Prostate gland (tissue), 2 donors: Measurements from ENCODE around the gene GALC. TPM values are rescaled to one million over a fixed set of nuclear protein-coding genes. Genes with fewer than 3 reads are reported as not detected.

Experiments
- DNase-seq: peaks from one replicate; pipeline ENCODE4 v3.0.0-alpha.2; 2019; ENCODE audit warnings: low spot score
- H3K27ac ChIP-seq, 2 donors: fragments of 200-600 bp; sonication (generic); 2 replicates each; pipeline ENCODE4 v1.5.1; 2017 to 2019
- H3K27me3 ChIP-seq: fragments of 200-600 bp; sonication (generic); replicated peaks from 2 replicates; pipeline ENCODE4 v1.5.1; 2019; ENCODE audit not compliant: insufficient read depth
- H3K36me3 ChIP-seq, 2 donors: fragments of 200-600 bp; sonication (generic); 1 replicate in 1 of 2; 2 replicates in 1 of 2; pipeline versions ENCODE4 v1.5.1 to v1.8.1; 2017 to 2019
- H3K4me1 ChIP-seq: fragments of 200-600 bp; sonication (generic); replicated peaks from 2 replicates; pipeline ENCODE4 v1.5.1; 2019
- H3K4me3 ChIP-seq, 2 donors: fragments of 200-600 bp; sonication (generic); 2 replicates each; pipeline ENCODE4 v1.5.1; 2017 to 2019
- H3K9me3 ChIP-seq: fragments of 200-600 bp; sonication (generic); 2 replicates; pipeline ENCODE4 v1.5.1; 2017
- POLR2A ChIP-seq: fragments of 450-650 bp; IDR thresholded peaks from one replicate; pipeline ENCODE4 v1.6.1; 2016; ENCODE audit warnings: antibody characterized with exemption, mild to moderate bottlenecking
- POLR2AphosphoS5 ChIP-seq: sonication (generic); formaldehyde crosslinking; IDR thresholded peaks from one replicate; pipeline ENCODE4 v1.6.1; 2017; ENCODE audit warnings: antibody characterized with exemption
- WGBS: methylation state at CpG from one replicate; pipeline ENCODE4 v1.1.5; 2018; 5-methylcytosine and 5-hydroxymethylcytosine counted together
- intact Hi-C: fragments of 100-400 bp; cut with DNase I; formaldehyde crosslinking; loops from one replicate; pipeline ENCODE4 v1.14.2; 2022
- total RNA-seq, 2 donors: library from RNA; depleted of rRNA; stranded (reverse); fragments of >200 nt; gene quantifications; one replicate each; pipeline ENCODE4 v1.1.0, GENCODE V29; 2016
- TF ChIP-seq, protein P1 (sequence below), 4 experiments: fragments of 200-600 bp in 2 of 4; fragments of 450-650 bp in 2 of 4; sonication (generic) in 2 of 4; IDR thresholded peaks; 1 replicate in 3 of 4; 2 replicates in 1 of 4; pipeline ENCODE4 v1.5.1; 2016 to 2019; ENCODE audit warnings: antibody characterized with exemption in 4 of 4, mild to moderate bottlenecking in 2 of 4, moderate library complexity in 2 of 4

The GALC gene
- total RNA-seq, 2 donors from 2014 or later = 29.4 to 85.9 TPM

GRCh38 chr14:88034076-88034475 is 41.1 kb upstream of the GALC start:
- no peak overlapping the region for H3K4me3 ChIP-seq
- no peak overlapping the region for H3K27ac ChIP-seq
- WGBS = 61% methylated on average over 2 of the region's 2 CpGs
- no peaks in the 10 kb centered on the region for H3K9me3 ChIP-seq
- no peaks in the 10 kb centered on the region for H3K4me1 ChIP-seq
- DNase-seq = no peak
- no peaks in the 10 kb centered on the region for H3K36me3 ChIP-seq
- intact Hi-C loops = no loop called here
- no peaks in the 10 kb centered on the region for H3K27me3 ChIP-seq
- TF ChIP-seq POLR2AphosphoS5 = no peak
- no peak for TF ChIP-seq POLR2A
- TF ChIP-seq, protein P1, sequence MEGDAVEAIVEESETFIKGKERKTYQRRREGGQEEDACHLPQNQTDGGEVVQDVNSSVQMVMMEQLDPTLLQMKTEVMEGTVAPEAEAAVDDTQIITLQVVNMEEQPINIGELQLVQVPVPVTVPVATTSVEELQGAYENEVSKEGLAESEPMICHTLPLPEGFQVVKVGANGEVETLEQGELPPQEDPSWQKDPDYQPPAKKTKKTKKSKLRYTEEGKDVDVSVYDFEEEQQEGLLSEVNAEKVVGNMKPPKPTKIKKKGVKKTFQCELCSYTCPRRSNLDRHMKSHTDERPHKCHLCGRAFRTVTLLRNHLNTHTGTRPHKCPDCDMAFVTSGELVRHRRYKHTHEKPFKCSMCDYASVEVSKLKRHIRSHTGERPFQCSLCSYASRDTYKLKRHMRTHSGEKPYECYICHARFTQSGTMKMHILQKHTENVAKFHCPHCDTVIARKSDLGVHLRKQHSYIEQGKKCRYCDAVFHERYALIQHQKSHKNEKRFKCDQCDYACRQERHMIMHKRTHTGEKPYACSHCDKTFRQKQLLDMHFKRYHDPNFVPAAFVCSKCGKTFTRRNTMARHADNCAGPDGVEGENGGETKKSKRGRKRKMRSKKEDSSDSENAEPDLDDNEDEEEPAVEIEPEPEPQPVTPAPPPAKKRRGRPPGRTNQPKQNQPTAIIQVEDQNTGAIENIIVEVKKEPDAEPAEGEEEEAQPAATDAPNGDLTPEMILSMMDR (IDR thresholded peaks at IDR 0.05) = no peak

DNA sequence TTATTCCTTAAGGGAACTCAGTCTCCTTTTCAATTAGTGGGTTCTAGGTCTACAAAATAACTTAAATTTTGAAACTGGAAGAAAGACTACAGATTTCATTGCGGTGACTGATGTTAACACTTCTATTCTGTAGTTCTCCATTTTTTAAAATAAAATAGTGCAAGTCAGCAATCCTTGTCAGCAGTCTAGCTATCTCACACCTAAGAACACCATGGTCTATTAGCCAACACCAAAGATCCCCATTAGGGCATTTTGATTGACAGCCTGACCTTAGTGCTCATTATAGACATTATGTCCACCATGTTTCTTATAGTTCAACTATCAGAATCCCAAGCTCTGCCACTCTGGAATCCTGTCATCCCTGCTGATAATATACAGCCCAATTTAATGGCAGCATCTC is 39.4 kb upstream of the GALC start:
- no peak overlapping the region for H3K27ac ChIP-seq
- no peaks in the 10 kb centered on the region for H3K9me3 ChIP-seq
- intact Hi-C loops = no loop called here
- no peaks in the 10 kb centered on the region for H3K27me3 ChIP-seq
- TF ChIP-seq, protein P1 (IDR thresholded peaks at IDR 0.05) = no peak
- TF ChIP-seq POLR2AphosphoS5 = no peak
- no peak for TF ChIP-seq POLR2A
- no peak for DNase-seq
- no peaks in the 10 kb centered on the region for H3K36me3 ChIP-seq
- H3K4me1 ChIP-seq = no peaks in the 10 kb centered on the region
- H3K4me3 ChIP-seq = no peak overlapping the region
- WGBS = 94% methylated on average over 1 of the region's 1 CpG

GRCh38 chr14:88030892-88031291 is 37.9 kb upstream of the GALC start:
- Histone ChIP-seq H3K27ac (no peak overlapping the region), H3K27me3 (no peaks in the 10 kb centered on the region), H3K36me3 (no peaks in the 10 kb centered on the region), H3K4me3 (no peak overlapping the region), H3K4me1 (no peaks in the 10 kb centered on the region), H3K9me3 (no peaks in the 10 kb centered on the region)
- intact Hi-C loops = no loop called here
- no peak for DNase-seq
- WGBS = 77% methylated on average over 1 of the region's 1 CpG
- TF ChIP-seq, protein P1 (IDR thresholded peaks at IDR 0.05) = no peak
- TF ChIP-seq POLR2AphosphoS5 (no peak), POLR2A (no peak)

GRCh38 chr14:88030079-88030478 is 37.1 kb upstream of the GALC start:
- Histone ChIP-seq H3K4me3 (no peak overlapping the region), H3K27ac (no peak overlapping the region), H3K36me3 (no peaks in the 10 kb centered on the region), H3K9me3 (no peaks in the 10 kb centered on the region), H3K27me3 (no peaks in the 10 kb centered on the region), H3K4me1 (no peaks in the 10 kb centered on the region)
- intact Hi-C loops = no loop called here
- no peak for TF ChIP-seq POLR2A
- TF ChIP-seq, protein P1 (IDR thresholded peaks at IDR 0.05) = no peak
- TF ChIP-seq POLR2AphosphoS5 = no peak
- no peak for DNase-seq
- 65% methylated on average over 1 of the region's 1 CpG for whole genome bisulfite sequencing

- H3K4me1 ChIP-seq = no peaks in the 10 kb centered on the region
- intact Hi-C loops = no loop called here
- no peaks in the 10 kb centered on the region for H3K9me3 ChIP-seq
- no peak overlapping the region for H3K4me3 ChIP-seq
- DNase-seq = no peak
- WGBS = 91% methylated on average over 2 of the region's 2 CpGs
- H3K27me3 ChIP-seq = no peaks in the 10 kb centered on the region
- H3K36me3 ChIP-seq = no peaks in the 10 kb centered on the region
- no peak overlapping the region for H3K27ac ChIP-seq
- TF ChIP-seq, protein P1 (IDR thresholded peaks at IDR 0.05) = no peak
- TF ChIP-seq POLR2AphosphoS5 = no peak
- no peak for TF ChIP-seq POLR2A
Observed at GRCh38 chr14:88029500-88029899, 36.5 kb upstream of the GALC start.
